ENCODE data around the gene PPP6R2. TPM values are rescaled to one million over a fixed set of nuclear protein-coding genes. Genes with fewer than 3 reads are reported as not detected.

PPP6R2 gene
- total RNA-seq, 1 donor from 2014 or later, result 71.7 TPM

DNA sequence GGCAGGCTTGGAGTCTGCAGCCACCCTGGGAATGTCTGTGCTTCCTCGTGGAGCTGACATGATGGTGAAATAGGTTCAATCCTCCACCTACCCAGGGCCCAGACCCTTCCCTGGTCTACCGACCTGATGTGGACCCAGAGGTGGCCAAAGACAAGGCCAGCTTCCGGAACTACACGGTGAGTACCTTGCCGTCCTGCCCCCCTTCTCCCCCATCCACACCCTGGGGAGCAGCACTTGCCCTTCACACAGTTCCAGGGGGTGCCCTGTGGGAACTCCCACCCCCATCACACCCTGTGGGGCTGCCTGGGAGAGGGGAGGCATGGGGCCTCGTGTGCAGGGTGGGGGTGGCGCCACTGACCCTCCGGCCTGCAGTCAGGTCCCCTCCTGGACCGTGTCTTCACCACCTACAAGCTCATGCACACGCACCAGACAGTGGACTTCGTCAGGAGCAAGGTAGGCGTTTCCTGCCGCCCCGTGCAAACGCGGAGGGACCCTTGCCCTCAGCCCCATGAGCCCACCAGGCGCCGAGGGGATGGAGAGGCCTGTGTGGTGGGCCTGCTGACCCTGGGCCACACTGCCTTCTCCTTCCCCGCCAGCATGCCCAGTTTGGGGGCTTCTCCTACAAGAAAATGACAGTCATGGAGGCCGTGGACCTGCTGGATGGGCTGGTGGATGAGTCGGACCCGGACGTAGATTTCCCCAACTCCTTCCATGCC lies 144.3 kb downstream of the PPP6R2 start:
- DNase-seq, result no peak

DNA sequence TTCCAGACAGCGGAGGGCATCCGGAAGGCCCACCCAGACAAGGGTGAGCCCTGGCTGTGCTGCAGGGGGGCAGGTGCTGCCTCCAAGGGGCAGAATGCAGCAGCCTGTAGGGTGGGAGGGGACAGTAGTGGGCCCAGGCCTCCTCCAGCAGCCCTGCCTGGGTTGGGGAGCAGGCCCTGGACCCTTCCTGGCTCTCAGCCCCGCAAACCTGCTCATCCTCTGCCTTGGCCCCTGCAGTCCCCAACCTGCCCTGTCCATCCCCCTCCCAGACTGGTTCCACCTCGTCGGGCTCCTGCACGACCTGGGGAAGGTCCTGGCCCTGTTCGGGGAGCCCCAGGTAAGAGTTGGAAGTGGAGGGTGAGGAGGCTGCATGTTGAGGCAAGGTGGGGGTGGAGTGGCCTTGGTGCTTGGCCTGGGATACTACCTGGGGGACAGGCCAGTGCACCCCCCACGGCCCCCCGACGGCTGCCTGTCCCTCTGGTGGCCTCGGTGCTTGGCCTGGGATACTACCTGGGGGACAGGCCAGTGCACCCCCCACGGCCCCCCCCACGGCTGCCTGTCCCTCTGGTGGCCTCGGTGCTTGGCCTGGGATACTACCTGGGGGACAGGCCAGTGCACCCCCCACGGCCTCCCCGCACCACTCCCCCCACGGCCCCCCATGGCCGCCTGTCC lies 145.0 kb downstream of the PPP6R2 start:
- DNase-seq, result no peak

DNA sequence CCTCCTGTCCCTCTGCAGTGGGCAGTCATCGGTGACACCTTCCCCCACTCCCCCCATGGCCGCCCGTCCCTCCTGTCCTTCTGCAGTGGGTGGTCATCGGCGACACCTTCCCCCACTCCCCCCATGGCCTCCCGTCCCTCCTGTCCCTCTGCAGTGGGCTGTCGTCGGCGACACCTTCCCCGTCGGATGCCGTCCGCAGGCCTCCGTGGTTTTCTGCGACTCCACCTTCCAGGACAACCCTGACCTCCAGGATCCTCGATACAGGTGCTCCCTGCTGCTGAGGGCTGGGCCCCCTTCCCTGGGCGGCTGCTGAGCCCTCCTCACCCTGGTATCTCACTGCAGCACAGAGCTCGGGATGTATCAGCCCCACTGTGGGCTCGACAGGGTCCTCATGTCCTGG lies 145.8 kb downstream of the PPP6R2 start:
- no peak for DNase-seq

DNA sequence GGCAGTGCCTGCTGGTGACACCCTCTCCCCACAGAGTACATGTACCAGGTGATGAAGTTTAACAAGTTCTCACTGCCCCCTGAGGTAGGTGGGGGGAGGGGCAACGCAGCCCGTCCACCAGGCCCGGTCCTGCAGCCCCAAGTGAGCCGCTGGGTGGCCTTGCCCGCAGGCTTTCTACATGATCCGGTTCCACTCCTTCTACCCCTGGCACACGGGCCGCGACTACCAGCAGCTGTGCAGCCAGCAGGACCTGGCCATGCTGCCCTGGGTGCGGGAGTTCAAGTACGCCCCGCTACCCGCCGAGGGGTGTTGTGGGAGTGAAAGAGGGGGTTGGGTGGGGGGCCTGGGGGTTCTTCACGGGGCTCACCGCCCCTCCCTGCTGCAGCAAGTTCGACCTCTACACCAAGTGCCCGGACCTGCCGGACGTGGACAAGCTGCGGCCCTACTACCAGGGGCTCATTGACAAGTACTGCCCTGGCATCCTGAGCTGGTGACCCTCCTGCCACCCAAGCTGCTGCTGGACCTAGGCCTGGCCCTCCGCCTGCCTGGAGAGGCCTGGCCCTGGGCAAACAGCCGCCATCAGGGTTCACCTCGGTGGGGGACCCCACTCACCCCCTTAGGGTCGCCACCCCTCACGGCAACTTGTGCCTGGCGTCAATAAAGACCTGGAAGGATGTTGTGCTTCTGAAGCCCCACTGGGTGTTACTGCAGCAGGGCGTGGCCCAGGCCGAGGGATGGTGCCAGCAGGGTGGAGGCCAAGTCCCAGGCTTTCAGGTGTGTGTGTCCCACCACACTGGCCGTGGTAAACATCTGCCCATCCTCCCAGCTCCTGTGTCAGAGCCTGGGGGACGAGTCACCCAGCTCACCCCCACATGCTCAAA lies 146.5 kb downstream of the PPP6R2 start:
- no peak for DNase-seq

DNA sequence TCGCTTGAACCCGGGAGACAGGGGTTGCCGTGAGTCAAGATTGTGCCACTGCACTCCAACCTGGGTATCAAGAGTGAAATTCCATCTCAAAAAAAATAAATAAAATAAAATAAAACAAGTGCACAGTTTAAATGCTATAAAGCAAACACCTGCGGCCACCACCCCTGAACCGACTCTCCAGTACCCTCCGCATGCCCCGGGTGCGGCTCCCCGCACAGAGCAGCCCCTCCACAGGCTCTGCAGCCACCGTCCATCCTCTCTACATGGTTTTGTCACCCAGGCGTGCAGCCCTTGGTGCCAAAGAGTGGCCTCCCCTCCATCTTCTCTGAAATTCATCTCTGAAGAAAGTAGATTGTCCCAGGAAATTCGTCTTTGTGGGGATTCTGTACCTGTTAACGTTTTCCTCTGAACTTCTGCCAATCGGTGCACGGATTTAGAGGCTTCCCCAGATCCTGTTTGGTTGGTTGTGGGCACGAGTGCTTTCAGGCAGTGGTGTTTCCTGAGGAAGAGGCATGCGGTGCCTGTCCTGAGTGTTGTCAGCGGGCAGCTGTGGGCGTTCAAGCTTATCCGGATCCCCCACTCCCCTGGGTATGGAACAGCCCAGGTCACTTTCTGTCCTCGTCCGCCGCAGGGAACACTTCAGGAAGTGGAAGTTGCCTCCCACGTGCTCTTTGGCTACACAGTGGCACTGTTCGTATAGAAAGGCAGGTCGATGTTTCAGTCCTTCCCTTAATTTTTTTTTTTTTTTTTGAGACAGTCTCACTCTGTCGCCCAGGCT lies 147.6 kb downstream of the PPP6R2 start:
- no peak for DNase-seq

Other genes with a start within 250 kb of the PPP6R2 start
- gene PANX2, start 172.6 kb upstream of the PPP6R2 start, total RNA-seq, result 3.1 TPM
- 3.0 TPM for gene TRABD, start 157.4 kb upstream of the PPP6R2 start, total RNA-seq
- 7.8 TPM for gene SELENOO, start 142.3 kb upstream of the PPP6R2 start, total RNA-seq
- 34.0 TPM for gene TUBGCP6, start 98.3 kb upstream of the PPP6R2 start, total RNA-seq
- gene HDAC10, start 92.1 kb upstream of the PPP6R2 start, total RNA-seq, result 19.8 TPM
- gene MAPK12, start 81.6 kb upstream of the PPP6R2 start, total RNA-seq, result 11.4 TPM
- 21.8 TPM for gene MAPK11, start 72.9 kb upstream of the PPP6R2 start, total RNA-seq
- 46.0 TPM for gene PLXNB2, start 35.7 kb upstream of the PPP6R2 start, total RNA-seq
- gene DENND6B, start 16.3 kb upstream of the PPP6R2 start, total RNA-seq, result 16.5 TPM
- 97.0 TPM for gene SBF1, start 131.7 kb downstream of the PPP6R2 start, total RNA-seq
- not detected for gene ADM2, start 138.2 kb downstream of the PPP6R2 start, total RNA-seq
- not detected for gene MIOX, start 143.5 kb downstream of the PPP6R2 start, total RNA-seq
- gene LMF2, start 164.4 kb downstream of the PPP6R2 start, total RNA-seq, result 9.8 TPM
- gene NCAPH2, start 164.9 kb downstream of the PPP6R2 start, total RNA-seq, result 46.9 TPM
- gene SCO2, start 182.3 kb downstream of the PPP6R2 start, total RNA-seq, result 0.78 TPM
- gene TYMP, start 186.7 kb downstream of the PPP6R2 start, total RNA-seq, result 2.0 TPM
- not detected for gene KLHDC7B, start 202.6 kb downstream of the PPP6R2 start, total RNA-seq
- gene SYCE3, start 219.6 kb downstream of the PPP6R2 start, total RNA-seq, result not detected
- gene CPT1B, start 235.1 kb downstream of the PPP6R2 start, total RNA-seq, result 6.7 TPM
- 24.8 TPM for gene CHKB, start 239.5 kb downstream of the PPP6R2 start, total RNA-seq